Hepatocyte (in vitro differentiated cells): ENCODE data around the gene ASIC1.

Experiments used
- EZH2 ChIP-seq: fragments of 200-600 bp; sonication (generic); IDR thresholded peaks from 2 replicates; pipeline ENCODE4 v1.6.1; 2016; ENCODE audit warnings: antibody characterized with exemption, mild to moderate bottlenecking, borderline replicate concordance
- EZH2phosphoT487 ChIP-seq: fragments of 200-600 bp; sonication (generic); IDR thresholded peaks from one replicate; pipeline ENCODE4 v1.6.1; 2018; ENCODE audit warnings: antibody characterized with exemption, mild to moderate bottlenecking, low read depth, moderate library complexity; ENCODE audit not compliant: unreplicated experiment, severe bottlenecking
- TF ChIP-seq, protein P1 (sequence below): fragments of 200-600 bp; sonication (generic); IDR thresholded peaks from 2 replicates; pipeline ENCODE4 v1.5.1; 2016; ENCODE audit warnings: antibody characterized with exemption, mild to moderate bottlenecking; ENCODE audit not compliant: poor library complexity

GRCh38 chr12:50129290-50129689 is 71.9 kb downstream of the ASIC1 start:
- TF ChIP-seq, protein P1, sequence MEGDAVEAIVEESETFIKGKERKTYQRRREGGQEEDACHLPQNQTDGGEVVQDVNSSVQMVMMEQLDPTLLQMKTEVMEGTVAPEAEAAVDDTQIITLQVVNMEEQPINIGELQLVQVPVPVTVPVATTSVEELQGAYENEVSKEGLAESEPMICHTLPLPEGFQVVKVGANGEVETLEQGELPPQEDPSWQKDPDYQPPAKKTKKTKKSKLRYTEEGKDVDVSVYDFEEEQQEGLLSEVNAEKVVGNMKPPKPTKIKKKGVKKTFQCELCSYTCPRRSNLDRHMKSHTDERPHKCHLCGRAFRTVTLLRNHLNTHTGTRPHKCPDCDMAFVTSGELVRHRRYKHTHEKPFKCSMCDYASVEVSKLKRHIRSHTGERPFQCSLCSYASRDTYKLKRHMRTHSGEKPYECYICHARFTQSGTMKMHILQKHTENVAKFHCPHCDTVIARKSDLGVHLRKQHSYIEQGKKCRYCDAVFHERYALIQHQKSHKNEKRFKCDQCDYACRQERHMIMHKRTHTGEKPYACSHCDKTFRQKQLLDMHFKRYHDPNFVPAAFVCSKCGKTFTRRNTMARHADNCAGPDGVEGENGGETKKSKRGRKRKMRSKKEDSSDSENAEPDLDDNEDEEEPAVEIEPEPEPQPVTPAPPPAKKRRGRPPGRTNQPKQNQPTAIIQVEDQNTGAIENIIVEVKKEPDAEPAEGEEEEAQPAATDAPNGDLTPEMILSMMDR, result no peak
- TF ChIP-seq EZH2phosphoT487 (no peak), EZH2 (no peak)
